Measurements from ENCODE around the gene PUDP.

The PUDP gene

GRCh38 chrX:7074148-7074907, 73.6 kb downstream of the PUDP start:
- 0 out of 2 replicates have a peak, but pooled peaks have one; percentile 11 for TF ChIP-seq CTCF (IDR thresholded peaks at IDR 0.05; ENCODE audit: low read depth, low read length)

GRCh38 chrX:7073336-7073735, 74.6 kb downstream of the PUDP start:
- no peak for TF ChIP-seq CTCF (IDR thresholded peaks at IDR 0.05; ENCODE audit: low read depth, low read length)

More at GRCh38 chrX:7074148-7074907, 73.6 kb downstream of the PUDP start:
- H3K4me3 ChIP-seq (ENCODE audit: low read depth, low read length), result no peak overlapping the region

GRCh38 chrX:7072856-7073255, 75.1 kb downstream of the PUDP start:
- TF ChIP-seq CTCF (IDR thresholded peaks at IDR 0.05; ENCODE audit: low read depth, low read length), result no peak
- no peak overlapping the region for H3K4me3 ChIP-seq (ENCODE audit: low read depth, low read length)

More at GRCh38 chrX:7073336-7073735, 74.6 kb downstream of the PUDP start:
- H3K4me3 ChIP-seq (ENCODE audit: low read depth, low read length), result no peak overlapping the region

GRCh38 chrX:7071390-7071789, 76.6 kb downstream of the PUDP start:
- TF ChIP-seq CTCF (IDR thresholded peaks at IDR 0.05; ENCODE audit: low read depth, low read length), result no peak
- H3K4me3 ChIP-seq (ENCODE audit: low read depth, low read length), result no peak overlapping the region

GRCh38 chrX:7069556-7069955, 78.4 kb downstream of the PUDP start:
- TF ChIP-seq CTCF (IDR thresholded peaks at IDR 0.05; ENCODE audit: low read depth, low read length), result no peak
- H3K4me3 ChIP-seq (ENCODE audit: low read depth, low read length), result no peak overlapping the region

- H3K4me3 ChIP-seq (ENCODE audit: low read depth, low read length), result no peak overlapping the region
- TF ChIP-seq CTCF (IDR thresholded peaks at IDR 0.05; ENCODE audit: low read depth, low read length), result no peak
Observed at GRCh38 chrX:7068939-7069367, 79.0 kb downstream of the PUDP start.

GRCh38 chrX:7067256-7067655, 80.7 kb downstream of the PUDP start:
- no peak overlapping the region for H3K4me3 ChIP-seq (ENCODE audit: low read depth, low read length)
- no peak for TF ChIP-seq CTCF (IDR thresholded peaks at IDR 0.05; ENCODE audit: low read depth, low read length)

Measured in WI38 (cell line).